Keratinocyte (primary cell): ENCODE results near the gene ALG11. TPM values are rescaled to one million over a fixed set of nuclear protein-coding genes. Genes with fewer than 3 reads are reported as not detected.
A peak's percentile ranks its signal among the peaks of the same experiment; 100 is the strongest.

Experiments used
- DNase-seq: peaks from one replicate; pipeline ENCODE4 v3.0.0-alpha.2; 2011; ENCODE audit warnings: low read depth, missing footprints, low spot score
- FAIRE-seq: peaks from 2 replicates; lab custom pipeline; 2011; peaks lifted over from hg19 to GRCh38; lab: Jason Lieb, UNC
- H2AFZ ChIP-seq: 2 replicates; pipeline ENCODE4 v1.6.0; 2012; ENCODE audit warnings: low read length, control low read depth, inconsistent platforms; ENCODE audit not compliant: control insufficient read depth
- H3K27ac ChIP-seq: 2 replicates; pipeline ENCODE4 v1.5.1; 2011; ENCODE audit warnings: low read length; ENCODE audit not compliant: control insufficient read depth, insufficient read depth
- H3K27me3 ChIP-seq: 3 replicates; pipeline ENCODE4 v1.6.0; 2011; ENCODE audit warnings: low read length; ENCODE audit not compliant: control insufficient read depth, insufficient read depth; ENCODE audit errors: extremely low read depth
- H3K36me3 ChIP-seq, 2 experiments: 2 replicates in 1 of 2; 3 replicates in 1 of 2; pipeline ENCODE4 v1.5.1; 2011; ENCODE audit warnings: low read length in 2 of 2, mild to moderate bottlenecking in 1 of 2; ENCODE audit not compliant: control insufficient read depth in 2 of 2, insufficient read depth in 2 of 2; ENCODE audit errors: extremely low read depth in 1 of 2
- H3K4me1 ChIP-seq: 3 replicates; pipeline ENCODE4 v1.5.1; 2011; ENCODE audit warnings: low read length; ENCODE audit not compliant: control insufficient read depth, insufficient read depth; ENCODE audit errors: extremely low read depth
- H3K4me2 ChIP-seq: 3 replicates; pipeline ENCODE4 v1.6.0; 2011; ENCODE audit warnings: low read depth, low read length; ENCODE audit not compliant: control insufficient read depth, insufficient read depth; ENCODE audit errors: extremely low read depth
- H3K4me3 ChIP-seq, 3 experiments: fragments of 200-600 bp in 1 of 3; sonication (generic) in 1 of 3; 2 replicates in 2 of 3; 3 replicates in 1 of 3; pipeline ENCODE4 v1.5.1; 2011 to 2016; ENCODE audit warnings: low read length in 3 of 3, mild to moderate bottlenecking in 3 of 3, control low read depth in 2 of 3, inconsistent platforms in 1 of 3, low read depth in 1 of 3, mixed read lengths in 1 of 3, mixed run types in 1 of 3, moderate library complexity in 1 of 3; ENCODE audit not compliant: control insufficient read depth in 2 of 3, insufficient read depth in 2 of 3; ENCODE audit errors: extremely low read depth in 1 of 3
- H3K79me2 ChIP-seq: 2 replicates; pipeline ENCODE4 v1.6.0; 2012; ENCODE audit warnings: low read length; ENCODE audit not compliant: control insufficient read depth, insufficient read depth
- H3K9ac ChIP-seq: 3 replicates; pipeline ENCODE4 v1.6.0; 2011; ENCODE audit warnings: low read length; ENCODE audit not compliant: control insufficient read depth, insufficient read depth; ENCODE audit errors: extremely low read depth
- H3K9me1 ChIP-seq: 3 replicates; pipeline ENCODE4 v1.6.0; 2011; ENCODE audit warnings: low read length; ENCODE audit not compliant: control insufficient read depth, insufficient read depth; ENCODE audit errors: extremely low read depth
- H3K9me3 ChIP-seq: 2 replicates; pipeline ENCODE4 v1.5.1; 2012; ENCODE audit warnings: low read depth, low read length; ENCODE audit not compliant: control insufficient read depth
- H4K20me1 ChIP-seq: 3 replicates; pipeline ENCODE4 v1.6.0; 2011; ENCODE audit warnings: low read length; ENCODE audit not compliant: control insufficient read depth, insufficient read depth; ENCODE audit errors: extremely low read depth
- CTCF ChIP-seq, 3 experiments: IDR thresholded peaks in 1 of 3; conservative IDR thresholded peaks in 1 of 3; optimal IDR thresholded peaks in 1 of 3; 2 replicates in 2 of 3; 3 replicates in 1 of 3; pipeline versions ENCODE3 to v1.5.1; 2011; ENCODE audit warnings: low read length in 3 of 3, mild to moderate bottlenecking in 3 of 3, moderate library complexity in 2 of 3, control low read depth in 1 of 3, inconsistent platforms in 1 of 3; ENCODE audit not compliant: insufficient read depth in 2 of 3; ENCODE audit errors: extremely low read depth in 1 of 3
- EZH2 ChIP-seq: IDR thresholded peaks from one replicate; pipeline ENCODE4 v1.6.1; 2012; ENCODE audit warnings: inconsistent platforms, mild to moderate bottlenecking, low read length, moderate library complexity
- dilution Hi-C: fragments of 300-500 bp; cut with MboI; formaldehyde crosslinking; loops from one replicate; pipeline ENCODE4 v1.7.0; 2020; ENCODE audit warnings: low sequenced_read_pairs; ENCODE audit not compliant: extremely low pct_ligation_motif_present
- polyA plus RNA-seq, 5 experiments: library from polyadenylated mRNA; depleted of rRNA in 3 of 5; stranded (reverse) in 3 of 5; stranded (forward) in 1 of 5; unstranded in 1 of 5; fragments of >200 nt; gene quantifications; 1 replicate in 1 of 5; 2 replicates in 3 of 5; 3 replicates in 1 of 5; pipeline versions ENCODE4 v1.2.1 to v1.2.3, GENCODE V29; 2011 to 2012; ENCODE audit warnings: missing spikeins in 2 of 5, low read depth in 1 of 5, low replicate concordance in 1 of 5

ALG11 gene
- polyA plus RNA-seq, 1 donor (not counting 4 experiments of a cell fraction or from before 2014, with no cell fraction given), result 17.4 TPM

- Histone ChIP-seq H3K9me3 (no peaks in the 10 kb centered on the region), H2AFZ (no peak overlapping the region), H3K9ac (no peak overlapping the region), H3K4me3 (no peak overlapping the region), H3K9me1 (no peaks in the 10 kb centered on the region), H3K79me2 (no peaks in the 10 kb centered on the region), H3K27me3 (peaks cover 10% of the 10 kb centered on the region), H3K27ac (no peak overlapping the region), H4K20me1 (no peaks in the 10 kb centered on the region), H3K4me1 (peaks cover 14% of the 10 kb centered on the region), H3K4me2 (peak overlapping the region; percentile 13), H3K36me3 (no peaks in the 10 kb centered on the region)
- FAIRE-seq, result no peak
- no peak for DNase-seq
- dilution Hi-C loops, result no loop called here
- TF ChIP-seq EZH2 (no peak), CTCF (optimal IDR thresholded peaks at IDR 0.05 in 1 of 3, IDR thresholded peaks at IDR 0.05 in 1 of 3, conservative IDR thresholded peaks at IDR 0.05 in 1 of 3; ENCODE audit: extremely low read depth in 1 of 3, insufficient read depth in 2 of 3, low read length in 3 of 3) (no peak)
These were observed 5.5 kb upstream of the ALG11 start for GRCh38 chr13:52006523-52007245.

GRCh38 chr13:52009946-52010345, 2.3 kb upstream of the ALG11 start:
- no peak overlapping the region for H2AFZ ChIP-seq
- no peaks in the 10 kb centered on the region for H4K20me1 ChIP-seq
- H3K9me3 ChIP-seq, result no peaks in the 10 kb centered on the region
- DNase-seq (no peak), FAIRE-seq (no peak)
- no peak overlapping the region for H3K9ac ChIP-seq
- no peaks in the 10 kb centered on the region for H3K9me1 ChIP-seq
- TF ChIP-seq EZH2 (no peak), CTCF (optimal IDR thresholded peaks at IDR 0.05 in 1 of 3, IDR thresholded peaks at IDR 0.05 in 1 of 3, conservative IDR thresholded peaks at IDR 0.05 in 1 of 3; ENCODE audit: extremely low read depth in 1 of 3, insufficient read depth in 2 of 3, low read length in 3 of 3) (no peak)
- H3K36me3 ChIP-seq, result no peaks in the 10 kb centered on the region
- peaks cover 22% of the 10 kb centered on the region for H3K4me1 ChIP-seq
- no peak overlapping the region for H3K27ac ChIP-seq
- H3K79me2 ChIP-seq, result peaks cover 26% of the 10 kb centered on the region
- dilution Hi-C loops, result no loop called here
- H3K27me3 ChIP-seq, result peaks cover 10% of the 10 kb centered on the region
- no peak overlapping the region for H3K4me2 ChIP-seq
- no peak overlapping the region for H3K4me3 ChIP-seq
